ENCODE results near the gene AOPEP.

GRCh38 chr9:94680020-94680419, 46.5 kb upstream of the AOPEP start:
- no peak for TF ChIP-seq EZH2 (IDR thresholded peaks at IDR 0.05; ENCODE audit: insufficient read depth, low read length)
- TF ChIP-seq CTCF (IDR thresholded peaks at IDR 0.05; ENCODE audit: insufficient read depth, low read depth, low read length): no peak

All from astrocyte (in vitro differentiated cells and primary cell).